Measurements from ENCODE around the gene CAPN15.

Gene CAPN15

GRCh38 chr16:526181-527014, 1.1 kb upstream of the CAPN15 start:
- DNase-seq: no peak

- DNase-seq: no peak
These were observed 849 bp downstream of the CAPN15 start for GRCh38 chr16:528111-529011.

- no peak for DNase-seq
These were observed 1.6 kb downstream of the CAPN15 start for GRCh38 chr16:529012-529575.

GRCh38 chr16:530111-530817, 2.8 kb downstream of the CAPN15 start:
- no peak for DNase-seq

- DNase-seq: no peak
These were observed 4.1 kb downstream of the CAPN15 start for GRCh38 chr16:531494-532125.

- DNase-seq: no peak
These were observed 6.0 kb downstream of the CAPN15 start for GRCh38 chr16:533391-534123.

GRCh38 chr16:534135-534534, 6.6 kb downstream of the CAPN15 start:
- no peak for DNase-seq

GRCh38 chr16:534856-535445, 7.4 kb downstream of the CAPN15 start:
- DNase-seq: no peak

- DNase-seq: no peak
These were observed 8.2 kb downstream of the CAPN15 start for GRCh38 chr16:535446-536405.

GRCh38 chr16:536746-537145, 9.2 kb downstream of the CAPN15 start:
- DNase-seq: no peak

- DNase-seq: no peak
These were observed 10.2 kb downstream of the CAPN15 start for GRCh38 chr16:537415-538335.

- DNase-seq: no peak
These were observed 12.5 kb downstream of the CAPN15 start for GRCh38 chr16:539901-540530.

GRCh38 chr16:540645-541340, 13.3 kb downstream of the CAPN15 start:
- DNase-seq: no peak

GRCh38 chr16:543301-544164, 16.0 kb downstream of the CAPN15 start:
- DNase-seq: no peak

- DNase-seq: no peak
These were observed 17.0 kb downstream of the CAPN15 start for GRCh38 chr16:544517-544916.

- DNase-seq: no peak
These were observed 19.6 kb downstream of the CAPN15 start for GRCh38 chr16:546909-547770.
